ENCODE results near the gene FAM161B.
A peak's percentile ranks its signal among the peaks of the same experiment; 100 is the strongest.

Gene FAM161B

DNA sequence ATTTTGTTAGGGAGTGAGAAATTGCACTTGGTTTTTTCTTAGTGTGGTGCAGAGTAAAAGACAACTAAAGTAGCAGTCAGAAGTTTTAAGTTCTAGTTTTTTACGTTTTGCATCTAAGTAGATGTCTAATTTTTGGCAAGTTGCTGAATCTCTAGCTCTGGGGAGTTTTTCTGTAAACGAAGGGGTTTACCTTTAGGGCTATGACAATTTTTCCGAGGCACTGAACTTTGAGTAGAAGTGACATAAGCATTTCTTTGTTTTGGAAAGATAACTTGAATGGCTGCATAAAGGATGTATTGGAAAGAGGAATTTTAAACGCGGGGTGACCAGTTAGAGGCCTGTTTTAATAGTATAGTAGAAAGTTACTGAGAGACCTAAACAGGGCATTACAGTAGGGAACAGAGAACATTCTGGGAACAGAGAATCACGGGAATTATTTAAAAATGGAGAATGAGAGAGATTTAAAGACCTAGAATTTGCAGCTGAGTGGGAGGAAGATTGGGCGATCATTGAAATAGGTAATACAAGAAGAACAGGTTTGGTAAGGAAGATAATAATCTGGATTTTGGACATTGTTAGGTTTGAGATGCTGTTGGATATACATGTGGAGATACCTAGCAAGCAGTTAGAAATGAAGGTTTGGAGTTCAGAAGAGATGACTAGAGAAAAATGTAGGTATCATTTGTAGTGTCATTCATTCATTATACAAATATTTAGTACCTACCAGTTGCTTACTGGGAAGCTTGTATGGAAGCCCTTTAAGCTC is 62.0 kb downstream of the FAM161B start:
- no peak overlapping the region for H3K27ac ChIP-seq

DNA sequence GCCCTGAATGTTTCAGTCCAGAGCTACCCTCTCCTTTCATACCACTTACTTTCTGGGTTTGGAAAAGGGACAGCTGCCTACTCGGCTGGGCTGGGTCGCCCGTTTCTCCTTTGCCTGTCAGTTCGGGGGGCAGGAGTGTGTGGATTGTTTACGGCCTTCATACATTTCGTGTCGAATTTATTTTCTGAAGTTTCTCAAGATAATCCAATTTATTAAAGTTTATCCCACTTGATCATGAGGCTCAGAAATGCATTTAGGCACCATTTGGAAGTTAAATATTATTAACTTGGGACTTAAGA is 62.6 kb downstream of the FAM161B start:
- peak overlapping the region; percentile 79 for H3K27ac ChIP-seq
- TF ChIP-seq, protein P1, sequence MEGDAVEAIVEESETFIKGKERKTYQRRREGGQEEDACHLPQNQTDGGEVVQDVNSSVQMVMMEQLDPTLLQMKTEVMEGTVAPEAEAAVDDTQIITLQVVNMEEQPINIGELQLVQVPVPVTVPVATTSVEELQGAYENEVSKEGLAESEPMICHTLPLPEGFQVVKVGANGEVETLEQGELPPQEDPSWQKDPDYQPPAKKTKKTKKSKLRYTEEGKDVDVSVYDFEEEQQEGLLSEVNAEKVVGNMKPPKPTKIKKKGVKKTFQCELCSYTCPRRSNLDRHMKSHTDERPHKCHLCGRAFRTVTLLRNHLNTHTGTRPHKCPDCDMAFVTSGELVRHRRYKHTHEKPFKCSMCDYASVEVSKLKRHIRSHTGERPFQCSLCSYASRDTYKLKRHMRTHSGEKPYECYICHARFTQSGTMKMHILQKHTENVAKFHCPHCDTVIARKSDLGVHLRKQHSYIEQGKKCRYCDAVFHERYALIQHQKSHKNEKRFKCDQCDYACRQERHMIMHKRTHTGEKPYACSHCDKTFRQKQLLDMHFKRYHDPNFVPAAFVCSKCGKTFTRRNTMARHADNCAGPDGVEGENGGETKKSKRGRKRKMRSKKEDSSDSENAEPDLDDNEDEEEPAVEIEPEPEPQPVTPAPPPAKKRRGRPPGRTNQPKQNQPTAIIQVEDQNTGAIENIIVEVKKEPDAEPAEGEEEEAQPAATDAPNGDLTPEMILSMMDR (conservative IDR thresholded peaks at IDR 0.05) = no peak
- no peak for TF ChIP-seq ZFX (IDR thresholded peaks at IDR 0.05)

More for the DNA sequence above, 62.0 kb downstream of the FAM161B start:
- no peak for TF ChIP-seq ZFX (IDR thresholded peaks at IDR 0.05)
- TF ChIP-seq, protein P1 (conservative IDR thresholded peaks at IDR 0.05) = no peak

DNA sequence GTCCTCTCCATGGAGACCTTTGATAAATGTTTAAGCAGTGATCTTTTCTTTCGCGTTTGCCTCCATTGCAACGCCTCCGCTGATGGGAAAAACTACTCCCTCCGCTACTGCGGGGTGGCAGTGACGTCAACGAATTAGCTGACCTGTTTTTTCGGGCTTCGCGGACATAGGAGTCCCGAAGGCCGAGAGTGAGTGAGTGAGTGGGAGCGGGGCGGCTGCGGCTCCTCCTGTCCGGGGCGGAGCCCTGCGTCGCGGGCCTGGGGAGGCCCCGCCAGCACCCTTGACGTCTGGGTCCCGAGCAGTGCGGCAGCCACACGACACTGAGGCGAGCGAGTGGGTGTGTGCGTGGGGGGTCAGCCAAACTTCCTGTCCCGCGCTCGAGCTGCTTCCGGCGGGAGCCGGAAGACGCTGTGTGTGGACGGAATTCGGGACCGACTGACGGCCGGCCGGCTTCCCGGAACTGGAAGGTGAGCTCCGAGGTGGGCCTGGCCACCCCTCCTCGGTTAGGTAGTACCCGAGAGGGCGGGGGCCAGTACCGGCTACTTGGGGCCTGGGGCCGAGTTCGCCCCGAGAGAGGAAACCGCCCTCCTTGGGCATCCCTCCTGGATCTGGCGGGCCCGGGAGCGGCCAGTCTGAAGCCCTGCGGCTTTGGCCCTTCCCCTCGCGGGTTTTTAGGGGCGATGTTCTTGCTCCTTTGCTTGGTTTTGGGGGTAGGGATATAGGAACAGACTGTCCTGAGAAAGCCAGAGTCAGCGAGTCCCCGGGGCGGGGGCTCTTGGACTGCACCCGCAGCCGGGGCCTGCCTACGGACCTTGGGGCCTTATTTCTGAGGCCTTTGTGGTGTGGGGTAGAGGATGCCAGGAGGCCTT is 63.2 kb downstream of the FAM161B start, which contains the start of gene ZNF410:
Gene ZNF410, plus strand, starts transcription at position 411 of the 869 bp plus-strand sequence. CDS start 5,317 bp downstream, outside the sequence.
- H3K27ac ChIP-seq = peak within 1 kb of the TSS; percentile 79
- peak; percentile 96 for TF ChIP-seq ZFX (IDR thresholded peaks at IDR 0.05)
- TF ChIP-seq, protein P1 (conservative IDR thresholded peaks at IDR 0.05) = no peak

DNA sequence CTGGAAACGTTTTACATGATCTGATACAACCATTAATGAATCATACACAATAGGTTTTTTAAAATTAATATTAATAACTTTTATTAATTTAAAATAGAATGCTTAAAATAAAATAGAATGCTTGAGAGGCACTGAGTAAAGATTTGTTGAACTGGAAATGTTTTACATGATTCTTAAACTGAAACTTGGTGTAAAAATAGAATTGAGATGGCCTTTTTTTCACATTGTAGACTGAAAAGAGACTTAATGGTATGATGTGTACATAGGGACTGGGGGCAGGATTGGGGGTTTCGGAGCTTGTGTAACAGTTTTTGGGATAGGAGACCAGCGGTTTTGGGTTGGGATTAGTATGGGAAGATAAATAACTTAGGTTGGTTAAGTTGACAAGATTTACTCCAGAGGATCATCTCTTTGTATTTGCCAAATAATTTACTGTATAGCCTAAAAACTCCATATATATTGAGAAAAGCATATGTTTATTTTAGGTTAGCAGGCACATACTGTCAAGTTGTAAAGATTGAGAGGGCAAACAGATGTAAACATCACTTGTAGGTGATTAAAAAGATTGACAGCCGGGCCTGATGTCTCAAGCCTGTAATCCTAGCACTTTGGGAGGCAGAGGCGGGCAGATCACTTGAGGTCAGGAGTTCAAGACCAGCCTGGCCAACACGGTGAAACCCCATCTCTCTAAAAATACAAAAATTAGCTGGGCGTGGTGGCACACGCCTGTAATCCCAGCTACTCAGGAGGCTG is 65.3 kb downstream of the FAM161B start:
- H3K27ac ChIP-seq = no peak overlapping the region
- TF ChIP-seq, protein P1 (conservative IDR thresholded peaks at IDR 0.05) = no peak
- no peak for TF ChIP-seq ZFX (IDR thresholded peaks at IDR 0.05)

All from C4-2B (cell line).